ENCODE measurements around the gene FILIP1L.
"Not testable (repeated sequence)": the region's sequence is repeated elsewhere in the genome, so short reads cannot be mapped to it uniquely, and the experiment has no call there.

The FILIP1L gene

DNA sequence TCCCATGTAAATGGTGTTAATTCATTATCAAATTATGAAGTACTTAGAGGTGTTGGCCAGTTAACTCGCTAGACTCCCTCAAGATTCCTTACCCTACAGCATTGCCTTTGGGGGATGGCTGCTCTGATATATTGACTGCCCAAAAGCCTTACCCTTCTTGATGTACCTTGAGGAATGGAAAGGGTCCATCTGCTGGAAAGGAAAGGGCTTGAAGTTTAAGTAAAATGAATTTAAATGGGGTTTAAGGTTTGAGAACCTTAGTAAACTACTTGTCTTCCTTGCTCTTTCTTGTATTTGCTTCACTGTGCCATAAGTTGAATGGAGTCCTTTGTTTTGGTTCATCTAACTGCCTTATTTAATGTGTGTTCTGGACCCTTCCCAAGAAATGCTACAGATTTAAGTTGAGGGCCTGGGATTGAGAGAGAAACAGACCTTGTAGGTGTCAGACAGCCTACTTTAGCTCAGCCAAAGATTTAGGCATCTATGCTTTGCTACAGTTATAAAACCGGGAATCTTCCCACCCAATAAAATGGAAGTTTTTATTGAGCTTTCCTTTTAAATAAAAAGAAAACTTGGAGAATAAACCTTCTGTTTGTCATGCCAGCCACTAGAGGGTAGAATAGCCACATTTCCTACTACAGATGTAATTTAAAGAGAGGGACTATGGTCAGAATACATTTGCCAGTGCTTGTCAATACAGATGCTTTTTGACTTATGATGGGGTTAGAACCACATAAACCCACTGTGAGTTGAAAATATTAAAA is 271.3 kb downstream of the FILIP1L start:
- H3K27ac ChIP-seq = no peak overlapping the region
- no peak for TF ChIP-seq ZFX (IDR thresholded peaks at IDR 0.05)
- TF ChIP-seq, protein P1, sequence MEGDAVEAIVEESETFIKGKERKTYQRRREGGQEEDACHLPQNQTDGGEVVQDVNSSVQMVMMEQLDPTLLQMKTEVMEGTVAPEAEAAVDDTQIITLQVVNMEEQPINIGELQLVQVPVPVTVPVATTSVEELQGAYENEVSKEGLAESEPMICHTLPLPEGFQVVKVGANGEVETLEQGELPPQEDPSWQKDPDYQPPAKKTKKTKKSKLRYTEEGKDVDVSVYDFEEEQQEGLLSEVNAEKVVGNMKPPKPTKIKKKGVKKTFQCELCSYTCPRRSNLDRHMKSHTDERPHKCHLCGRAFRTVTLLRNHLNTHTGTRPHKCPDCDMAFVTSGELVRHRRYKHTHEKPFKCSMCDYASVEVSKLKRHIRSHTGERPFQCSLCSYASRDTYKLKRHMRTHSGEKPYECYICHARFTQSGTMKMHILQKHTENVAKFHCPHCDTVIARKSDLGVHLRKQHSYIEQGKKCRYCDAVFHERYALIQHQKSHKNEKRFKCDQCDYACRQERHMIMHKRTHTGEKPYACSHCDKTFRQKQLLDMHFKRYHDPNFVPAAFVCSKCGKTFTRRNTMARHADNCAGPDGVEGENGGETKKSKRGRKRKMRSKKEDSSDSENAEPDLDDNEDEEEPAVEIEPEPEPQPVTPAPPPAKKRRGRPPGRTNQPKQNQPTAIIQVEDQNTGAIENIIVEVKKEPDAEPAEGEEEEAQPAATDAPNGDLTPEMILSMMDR (conservative IDR thresholded peaks at IDR 0.05) = peak; percentile 78

DNA sequence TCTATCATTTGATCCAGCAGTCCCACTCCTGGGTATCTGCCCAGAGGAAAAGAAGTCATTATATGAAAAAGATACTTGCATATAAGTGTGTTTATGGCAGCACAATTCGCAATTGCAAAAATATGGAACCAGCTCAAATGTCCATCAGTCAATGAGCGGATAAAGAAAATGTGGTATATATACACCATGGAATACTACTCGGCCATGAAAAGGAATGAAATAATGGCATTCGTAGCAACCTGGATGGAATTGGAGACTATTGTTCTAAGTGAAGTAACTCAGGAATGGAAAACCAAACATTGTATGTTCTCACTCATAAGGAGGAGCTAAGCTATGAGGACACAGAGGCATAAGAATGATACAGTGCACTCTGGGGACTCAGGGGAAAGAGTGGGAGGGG is 272.4 kb downstream of the FILIP1L start:
- H3K27ac ChIP-seq = not testable (repeated sequence)

DNA sequence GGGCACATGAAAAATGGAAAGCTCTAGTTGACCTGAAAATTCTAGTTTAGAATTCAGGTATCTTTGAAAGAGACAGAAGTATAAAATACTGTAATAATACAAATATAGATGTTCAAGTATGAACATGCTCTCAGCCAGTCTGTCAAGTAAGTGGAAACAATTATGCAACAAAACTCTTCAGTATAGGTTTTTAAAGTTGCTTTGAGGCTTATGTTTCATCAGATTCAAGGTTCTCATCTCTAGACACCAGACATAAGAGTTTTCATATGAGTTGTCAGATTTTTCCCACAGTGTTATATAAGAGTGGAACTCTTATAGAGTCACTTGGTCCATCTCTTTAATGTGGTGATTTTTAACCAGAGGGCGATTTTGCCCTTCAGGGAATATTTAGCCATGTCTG is 274.7 kb downstream of the FILIP1L start:
- TF ChIP-seq, protein P1 (conservative IDR thresholded peaks at IDR 0.05) = no peak
- no peak for TF ChIP-seq ZFX (IDR thresholded peaks at IDR 0.05)
- no peak overlapping the region for H3K27ac ChIP-seq

DNA sequence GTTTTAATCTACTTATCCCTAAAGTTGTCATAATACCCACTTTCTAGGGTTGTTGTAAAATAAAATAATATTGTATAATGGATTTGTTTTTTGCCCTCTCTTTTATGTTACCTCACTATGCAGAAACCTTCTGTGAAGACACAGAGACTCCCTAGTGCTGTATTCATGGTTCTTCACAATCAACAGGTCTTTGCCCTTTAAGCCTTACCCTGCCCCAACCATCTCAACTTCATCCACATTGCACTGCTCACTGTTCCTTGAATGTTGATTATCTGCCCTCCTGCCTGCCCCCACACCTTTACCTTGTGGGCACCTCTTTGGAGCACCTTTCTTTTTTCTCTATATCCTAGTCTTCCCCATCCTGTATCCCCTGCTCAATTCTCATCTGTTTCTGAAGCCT is 275.5 kb downstream of the FILIP1L start:
- TF ChIP-seq ZFX (IDR thresholded peaks at IDR 0.05) = no peak
- no peak overlapping the region for H3K27ac ChIP-seq

DNA sequence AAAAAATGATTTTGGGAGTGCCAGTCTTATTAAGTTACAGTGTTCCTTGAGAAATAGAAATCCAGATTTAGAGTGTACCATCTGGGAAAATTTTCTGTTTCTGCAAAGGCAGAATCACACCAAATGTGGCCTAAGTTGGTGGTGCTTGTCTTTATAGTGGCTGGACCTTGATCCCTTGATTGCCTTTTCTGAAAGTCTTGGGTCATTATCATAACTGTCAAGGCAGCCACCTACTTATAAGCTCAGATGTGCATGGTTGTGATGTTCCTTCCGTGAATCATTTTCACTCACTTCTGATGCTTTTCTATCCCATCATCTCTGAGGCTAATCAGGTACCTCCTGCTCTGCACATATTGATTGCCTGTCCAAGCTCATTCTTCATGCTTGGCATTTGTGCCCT is 276.6 kb downstream of the FILIP1L start:
- no peak for TF ChIP-seq ZFX (IDR thresholded peaks at IDR 0.05)
- TF ChIP-seq, protein P1 (conservative IDR thresholded peaks at IDR 0.05) = no peak
- H3K27ac ChIP-seq = no peak overlapping the region

DNA sequence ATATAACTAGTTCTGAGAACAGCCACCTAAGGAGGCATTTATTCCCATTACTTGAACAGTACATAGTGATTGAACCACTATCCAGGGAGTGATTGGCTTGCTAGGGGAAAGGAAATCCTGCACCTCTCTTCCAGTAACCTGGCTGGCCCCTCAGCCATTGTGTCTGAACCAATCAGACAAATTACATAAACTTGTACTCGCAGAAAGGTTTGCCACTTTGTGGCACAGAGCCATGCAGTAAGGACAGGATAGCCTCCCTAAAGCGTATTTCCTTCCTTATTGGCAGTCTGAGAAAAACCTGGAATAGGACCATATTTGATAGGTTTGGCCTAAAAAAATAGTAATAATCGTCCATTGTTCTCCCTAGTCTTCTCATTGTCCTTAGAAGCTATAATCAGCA is 277.6 kb downstream of the FILIP1L start:
- H3K27ac ChIP-seq = no peak overlapping the region
- TF ChIP-seq, protein P1 (conservative IDR thresholded peaks at IDR 0.05) = no peak

DNA sequence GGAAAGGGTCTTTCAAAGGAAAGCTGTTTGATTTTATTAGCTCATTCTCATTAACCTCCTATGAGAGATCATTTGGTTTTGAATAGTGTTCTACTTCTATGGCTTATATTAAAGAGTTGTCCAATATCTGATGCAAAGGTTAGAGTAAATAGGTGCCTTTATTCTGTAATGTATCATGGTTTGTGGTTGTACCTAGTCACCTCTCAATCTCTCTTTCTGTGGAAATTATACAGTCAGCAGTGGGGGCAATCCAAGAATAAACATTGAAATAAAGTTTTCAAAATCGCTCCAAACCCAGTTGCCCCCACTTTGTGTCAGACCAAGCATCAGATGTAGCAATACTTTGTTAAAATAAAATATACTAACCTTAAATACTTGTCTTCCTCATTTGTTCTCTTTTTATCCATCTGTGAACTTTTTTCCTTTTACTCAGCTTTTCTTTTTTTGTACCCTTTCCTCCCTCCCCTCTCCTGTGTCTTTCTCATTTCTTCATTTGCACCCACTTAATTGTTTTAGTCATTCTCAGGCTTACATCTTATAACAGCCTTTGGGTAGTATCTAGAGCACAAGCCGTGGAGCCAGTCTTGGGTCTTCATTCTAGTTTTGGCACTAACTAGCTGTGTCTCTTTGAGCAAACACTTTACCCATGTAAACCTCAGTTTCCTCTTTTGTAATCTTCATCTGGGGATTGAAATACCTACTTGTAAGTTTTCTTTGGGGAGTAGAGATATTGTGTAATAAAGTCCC is 279.9 kb downstream of the FILIP1L start:
- TF ChIP-seq, protein P1 (conservative IDR thresholded peaks at IDR 0.05) = no peak
- no peak for TF ChIP-seq ZFX (IDR thresholded peaks at IDR 0.05)
- no peak overlapping the region for H3K27ac ChIP-seq

DNA sequence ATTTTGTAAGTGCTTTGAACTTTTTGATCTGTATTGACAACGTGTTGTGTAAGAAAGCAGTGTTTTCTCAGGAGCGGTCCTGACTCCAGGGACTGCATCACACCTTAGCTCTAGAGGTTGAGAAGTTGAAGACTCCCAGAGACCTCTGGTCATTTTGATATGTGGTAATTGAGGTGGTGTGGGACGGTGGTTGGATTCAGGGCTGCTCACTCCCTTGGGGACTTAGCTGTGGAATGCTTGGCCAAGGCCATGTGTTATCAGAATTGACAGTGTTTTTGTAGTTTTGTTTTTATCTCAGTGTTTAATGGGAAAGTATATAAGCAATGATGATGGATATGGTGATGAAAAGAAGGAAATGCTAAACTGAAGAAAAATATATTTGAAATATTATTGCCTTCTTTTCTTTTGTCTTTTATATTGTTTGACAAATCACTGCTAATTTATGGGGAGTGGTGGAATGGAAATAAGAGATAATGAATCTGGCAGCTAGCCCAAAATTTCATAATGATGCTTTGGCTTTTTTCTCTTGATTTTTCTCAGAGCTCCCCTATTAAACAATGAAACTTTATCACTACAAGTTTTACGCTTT is 280.6 kb downstream of the FILIP1L start:
- TF ChIP-seq, protein P1 (conservative IDR thresholded peaks at IDR 0.05) = no peak
- no peak for TF ChIP-seq ZFX (IDR thresholded peaks at IDR 0.05)
- no peak overlapping the region for H3K27ac ChIP-seq
